ENCODE results near the gene DCAF7. TPM values are rescaled to one million over a fixed set of nuclear protein-coding genes. Genes with fewer than 3 reads are reported as not detected.

DCAF7 gene
- total RNA-seq, 6 experiments from 2014 or later = 14.9 to 31.0 (median 26.7) TPM

- no peak overlapping the region for H3K4me3 ChIP-seq
- WGBS (ENCODE audit: insufficient coverage, low coverage, low lambda C conversion rate, missing lambda C conversion rate) = 86% methylated on average over 4 of the region's 4 CpGs
- TF ChIP-seq POLR2A (IDR thresholded peaks at IDR 0.05) = no peak
- TF ChIP-seq, protein P1, sequence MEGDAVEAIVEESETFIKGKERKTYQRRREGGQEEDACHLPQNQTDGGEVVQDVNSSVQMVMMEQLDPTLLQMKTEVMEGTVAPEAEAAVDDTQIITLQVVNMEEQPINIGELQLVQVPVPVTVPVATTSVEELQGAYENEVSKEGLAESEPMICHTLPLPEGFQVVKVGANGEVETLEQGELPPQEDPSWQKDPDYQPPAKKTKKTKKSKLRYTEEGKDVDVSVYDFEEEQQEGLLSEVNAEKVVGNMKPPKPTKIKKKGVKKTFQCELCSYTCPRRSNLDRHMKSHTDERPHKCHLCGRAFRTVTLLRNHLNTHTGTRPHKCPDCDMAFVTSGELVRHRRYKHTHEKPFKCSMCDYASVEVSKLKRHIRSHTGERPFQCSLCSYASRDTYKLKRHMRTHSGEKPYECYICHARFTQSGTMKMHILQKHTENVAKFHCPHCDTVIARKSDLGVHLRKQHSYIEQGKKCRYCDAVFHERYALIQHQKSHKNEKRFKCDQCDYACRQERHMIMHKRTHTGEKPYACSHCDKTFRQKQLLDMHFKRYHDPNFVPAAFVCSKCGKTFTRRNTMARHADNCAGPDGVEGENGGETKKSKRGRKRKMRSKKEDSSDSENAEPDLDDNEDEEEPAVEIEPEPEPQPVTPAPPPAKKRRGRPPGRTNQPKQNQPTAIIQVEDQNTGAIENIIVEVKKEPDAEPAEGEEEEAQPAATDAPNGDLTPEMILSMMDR (IDR thresholded peaks at IDR 0.05) = no peak
- H3K36me3 ChIP-seq = no peaks in the 10 kb centered on the region
- H3K27me3 ChIP-seq = peaks cover 0 to 10% of the 10 kb centered on the region in 2 donors
- intact Hi-C loops (cut with DNase I) = no loop called here
- H3K4me1 ChIP-seq = no peaks in the 10 kb centered on the region
- no peak for ATAC-seq
- peak in 1 of 3 donors; percentile 22 for DNase-seq
- no peaks in the 10 kb centered on the region for H3K9me3 ChIP-seq
- H3K27ac ChIP-seq = no peak overlapping the region
Measured at GRCh38 chr17:63537001-63537400, 13.3 kb upstream of the DCAF7 start.

- 15% methylated on average over 9 of the region's 62 CpGs for WGBS (ENCODE audit: insufficient coverage, low coverage, low lambda C conversion rate, missing lambda C conversion rate)
- Histone ChIP-seq H3K4me1 (no peaks in the 10 kb centered on the region), H3K9me3 (no peaks in the 10 kb centered on the region), H3K27me3 (peaks cover 0 to 10% of the 10 kb centered on the region in 2 donors), H3K36me3 (no peaks in the 10 kb centered on the region), H3K4me3 (no peak overlapping the region), H3K27ac (no peak overlapping the region)
- DNase-seq (peak in 1 of 3 donors; percentile 30), ATAC-seq (no peak)
- TF ChIP-seq, protein P1 (IDR thresholded peaks at IDR 0.05) = no peak
- TF ChIP-seq POLR2A (IDR thresholded peaks at IDR 0.05) = no peak
- intact Hi-C loops (cut with DNase I) = no loop called here
Measured at GRCh38 chr17:63537991-63538692, 12.1 kb upstream of the DCAF7 start.

DNA sequence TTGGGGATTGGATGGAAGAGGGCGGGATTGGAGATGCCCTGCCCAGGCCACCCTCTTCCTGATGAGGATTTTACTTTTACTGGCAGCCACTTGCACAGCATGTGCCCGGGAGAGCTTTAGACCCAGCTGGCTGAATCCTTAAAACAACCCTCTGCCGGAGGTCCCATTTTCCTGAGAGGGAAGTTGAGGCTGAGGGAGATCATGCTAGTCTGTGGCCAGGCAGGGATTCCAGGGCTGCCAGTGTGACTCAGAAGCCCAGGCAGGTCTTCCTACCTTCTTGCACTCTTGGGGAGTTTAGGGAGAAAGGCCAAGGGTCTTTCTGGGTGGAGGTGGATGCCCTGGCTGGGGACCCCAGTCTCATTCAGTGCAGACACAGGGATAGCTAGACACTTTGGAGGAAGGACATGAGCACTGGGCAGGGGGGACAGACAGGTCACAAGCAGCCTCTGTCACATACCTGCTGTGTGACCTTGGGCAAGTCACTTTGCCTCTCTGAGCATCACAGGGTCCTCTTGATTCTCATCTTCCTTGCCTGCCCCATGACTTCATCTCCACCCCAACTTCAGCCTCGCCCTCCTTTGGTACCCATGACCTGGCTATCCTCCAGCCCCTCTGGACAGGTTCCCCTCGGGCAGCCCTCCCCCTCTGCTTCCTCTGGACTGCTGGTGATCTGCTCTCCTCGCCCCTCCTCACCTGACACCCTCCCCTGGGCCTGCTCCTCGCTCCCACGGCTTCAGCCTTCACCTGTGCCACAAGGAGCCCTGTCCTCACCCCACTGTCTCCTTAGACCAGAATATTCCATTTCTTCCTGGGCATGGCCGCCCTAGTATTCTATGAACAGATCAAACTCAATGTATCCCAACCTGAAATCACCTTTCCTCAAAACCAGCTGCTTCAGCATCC is 11.3 kb upstream of the DCAF7 start:
- peak in 1 of 3 donors; percentile 39 for DNase-seq
- 61% methylated on average over 4 of the region's 9 CpGs for WGBS (ENCODE audit: insufficient coverage, low coverage, low lambda C conversion rate, missing lambda C conversion rate)
- H3K27me3 ChIP-seq = peaks cover 0 to 10% of the 10 kb centered on the region in 2 donors
- no peak for ATAC-seq
- H3K4me3 ChIP-seq = no peak overlapping the region
- H3K36me3 ChIP-seq = no peaks in the 10 kb centered on the region
- H3K9me3 ChIP-seq = no peaks in the 10 kb centered on the region
- H3K27ac ChIP-seq = no peak overlapping the region
- intact Hi-C loops (cut with DNase I) = no loop called here
- no peaks in the 10 kb centered on the region for H3K4me1 ChIP-seq
- TF ChIP-seq, protein P1 (IDR thresholded peaks at IDR 0.05) = no peak
- no peak for TF ChIP-seq POLR2A (IDR thresholded peaks at IDR 0.05)

DNA sequence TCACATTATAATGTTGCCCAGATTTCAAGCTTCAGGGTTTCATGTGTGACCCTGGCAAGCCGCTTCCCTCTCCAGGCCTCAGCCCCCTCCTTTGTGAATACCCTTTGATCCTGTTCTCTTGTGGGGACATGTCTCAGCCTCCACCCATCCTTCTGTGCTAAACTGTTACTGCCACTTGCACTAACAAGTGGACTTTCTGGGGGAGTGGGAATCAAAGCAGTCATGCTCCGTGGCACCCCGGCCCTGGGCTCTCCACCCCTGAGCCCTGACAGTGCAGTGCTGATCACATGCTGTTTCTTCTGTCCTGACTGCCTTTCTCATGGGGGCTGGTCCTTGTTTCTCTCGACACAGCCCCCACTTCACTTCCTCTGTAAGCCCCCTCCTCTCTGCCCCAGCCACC is 9.7 kb upstream of the DCAF7 start:
- H3K36me3 ChIP-seq = no peaks in the 10 kb centered on the region
- no peaks in the 10 kb centered on the region for H3K9me3 ChIP-seq
- DNase-seq (peak in 2 of 3 donors; percentile 11 to 12), ATAC-seq (no peak)
- no peak overlapping the region for H3K4me3 ChIP-seq
- intact Hi-C loops (cut with DNase I) = no loop called here
- no peaks in the 10 kb centered on the region for H3K4me1 ChIP-seq
- H3K27me3 ChIP-seq = peaks cover 0 to 10% of the 10 kb centered on the region in 2 donors
- H3K27ac ChIP-seq = no peak overlapping the region
- 71% methylated on average over 3 of the region's 4 CpGs for WGBS (ENCODE audit: insufficient coverage, low coverage, low lambda C conversion rate, missing lambda C conversion rate)
- TF ChIP-seq, protein P1 (IDR thresholded peaks at IDR 0.05) = no peak
- no peak for TF ChIP-seq POLR2A (IDR thresholded peaks at IDR 0.05)
